Measurements from ENCODE around the gene BCL2L13. TPM values are rescaled to one million over a fixed set of nuclear protein-coding genes. Genes with fewer than 3 reads are reported as not detected.

Gene BCL2L13
- total RNA-seq, 2 experiments from 2014 or later, result 36.1 to 38.3 TPM

- CTCF ChIA-PET, result no interaction called here
- TF ChIP-seq, protein P1, sequence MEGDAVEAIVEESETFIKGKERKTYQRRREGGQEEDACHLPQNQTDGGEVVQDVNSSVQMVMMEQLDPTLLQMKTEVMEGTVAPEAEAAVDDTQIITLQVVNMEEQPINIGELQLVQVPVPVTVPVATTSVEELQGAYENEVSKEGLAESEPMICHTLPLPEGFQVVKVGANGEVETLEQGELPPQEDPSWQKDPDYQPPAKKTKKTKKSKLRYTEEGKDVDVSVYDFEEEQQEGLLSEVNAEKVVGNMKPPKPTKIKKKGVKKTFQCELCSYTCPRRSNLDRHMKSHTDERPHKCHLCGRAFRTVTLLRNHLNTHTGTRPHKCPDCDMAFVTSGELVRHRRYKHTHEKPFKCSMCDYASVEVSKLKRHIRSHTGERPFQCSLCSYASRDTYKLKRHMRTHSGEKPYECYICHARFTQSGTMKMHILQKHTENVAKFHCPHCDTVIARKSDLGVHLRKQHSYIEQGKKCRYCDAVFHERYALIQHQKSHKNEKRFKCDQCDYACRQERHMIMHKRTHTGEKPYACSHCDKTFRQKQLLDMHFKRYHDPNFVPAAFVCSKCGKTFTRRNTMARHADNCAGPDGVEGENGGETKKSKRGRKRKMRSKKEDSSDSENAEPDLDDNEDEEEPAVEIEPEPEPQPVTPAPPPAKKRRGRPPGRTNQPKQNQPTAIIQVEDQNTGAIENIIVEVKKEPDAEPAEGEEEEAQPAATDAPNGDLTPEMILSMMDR (IDR thresholded peaks at IDR 0.05), result no peak
- no peaks in the 10 kb centered on the region for H3K9me3 Mint-ChIP-seq
- DNase-seq (no peak), ATAC-seq (no peak)
- H3K27ac Mint-ChIP-seq, result no peak overlapping the region
- peaks cover 4% of the 10 kb centered on the region for H3K4me1 Mint-ChIP-seq (ENCODE audit: low read depth)
- H3K4me3 Mint-ChIP-seq, result no peak overlapping the region
- intact Hi-C loops (cut with micrococcal nuclease), result no loop called here
- H3K36me3 Mint-ChIP-seq (ENCODE audit: low read depth), result peaks cover 5% of the 10 kb centered on the region
- POLR2A ChIA-PET, result no interaction called here
- H3K27me3 Mint-ChIP-seq, result no peaks in the 10 kb centered on the region
Observed at GRCh38 chr22:17647991-17648390, 9.4 kb downstream of the BCL2L13 start.

GRCh38 chr22:17648569-17648968, 10.0 kb downstream of the BCL2L13 start:
- ATAC-seq, result no peak
- Mint-ChIP-seq H3K27me3 (no peaks in the 10 kb centered on the region), H3K4me3 (no peak overlapping the region), H3K27ac (no peak overlapping the region), H3K9me3 (no peaks in the 10 kb centered on the region), H3K4me1 (ENCODE audit: low read depth) (peaks cover 5% of the 10 kb centered on the region), H3K36me3 (ENCODE audit: low read depth) (peaks cover 7% of the 10 kb centered on the region)
- POLR2A ChIA-PET, result no interaction called here
- intact Hi-C loops (cut with micrococcal nuclease), result no loop called here
- DNase-seq, result no peak
- CTCF ChIA-PET, result no interaction called here
- TF ChIP-seq, protein P1 (IDR thresholded peaks at IDR 0.05), result no peak

DNA sequence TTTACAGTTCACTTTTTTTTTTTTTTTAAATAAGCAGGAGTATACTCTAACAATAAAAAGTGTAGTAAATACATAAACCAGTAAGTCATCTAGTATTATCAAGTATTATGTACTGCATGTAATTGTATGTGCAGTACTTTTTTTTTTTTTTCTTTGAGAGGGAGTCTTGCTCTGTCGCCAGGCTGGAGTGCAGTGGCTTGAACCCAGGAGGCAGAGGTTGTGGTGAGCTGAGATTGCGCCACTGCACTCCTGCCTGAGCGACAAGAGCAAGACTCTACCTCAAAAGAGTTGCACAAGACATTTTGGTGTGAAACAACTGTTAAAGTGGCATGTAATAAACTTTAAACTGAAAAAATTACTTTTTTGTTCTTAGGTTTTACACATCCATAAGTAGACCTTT, 16.7 kb downstream of the BCL2L13 start:
- Mint-ChIP-seq H3K27me3 (no peaks in the 10 kb centered on the region), H3K27ac (no peak overlapping the region), H3K9me3 (no peaks in the 10 kb centered on the region), H3K4me1 (ENCODE audit: low read depth) (peaks cover 2% of the 10 kb centered on the region), H3K4me3 (no peak overlapping the region), H3K36me3 (ENCODE audit: low read depth) (peaks cover 17% of the 10 kb centered on the region)
- ATAC-seq, result no peak
- POLR2A ChIA-PET, result no interaction called here
- intact Hi-C loops (cut with micrococcal nuclease), result no loop called here
- DNase-seq, result no peak
- TF ChIP-seq, protein P1 (IDR thresholded peaks at IDR 0.05), result no peak
- CTCF ChIA-PET, result no interaction called here

GRCh38 chr22:17656870-17657395, 18.4 kb downstream of the BCL2L13 start:
- H3K4me1 Mint-ChIP-seq (ENCODE audit: low read depth), result peaks cover 2% of the 10 kb centered on the region
- no peaks in the 10 kb centered on the region for H3K9me3 Mint-ChIP-seq
- no peaks in the 10 kb centered on the region for H3K27me3 Mint-ChIP-seq
- DNase-seq, result no peak
- no peak for ATAC-seq
- intact Hi-C loops (cut with micrococcal nuclease), result no loop called here
- H3K36me3 Mint-ChIP-seq (ENCODE audit: low read depth), result peaks cover 25% of the 10 kb centered on the region
- TF ChIP-seq, protein P1 (IDR thresholded peaks at IDR 0.05), result no peak
- H3K27ac Mint-ChIP-seq, result no peak overlapping the region
- POLR2A ChIA-PET, result no interaction called here
- CTCF ChIA-PET, result no interaction called here
- H3K4me3 Mint-ChIP-seq, result no peak overlapping the region

DNA sequence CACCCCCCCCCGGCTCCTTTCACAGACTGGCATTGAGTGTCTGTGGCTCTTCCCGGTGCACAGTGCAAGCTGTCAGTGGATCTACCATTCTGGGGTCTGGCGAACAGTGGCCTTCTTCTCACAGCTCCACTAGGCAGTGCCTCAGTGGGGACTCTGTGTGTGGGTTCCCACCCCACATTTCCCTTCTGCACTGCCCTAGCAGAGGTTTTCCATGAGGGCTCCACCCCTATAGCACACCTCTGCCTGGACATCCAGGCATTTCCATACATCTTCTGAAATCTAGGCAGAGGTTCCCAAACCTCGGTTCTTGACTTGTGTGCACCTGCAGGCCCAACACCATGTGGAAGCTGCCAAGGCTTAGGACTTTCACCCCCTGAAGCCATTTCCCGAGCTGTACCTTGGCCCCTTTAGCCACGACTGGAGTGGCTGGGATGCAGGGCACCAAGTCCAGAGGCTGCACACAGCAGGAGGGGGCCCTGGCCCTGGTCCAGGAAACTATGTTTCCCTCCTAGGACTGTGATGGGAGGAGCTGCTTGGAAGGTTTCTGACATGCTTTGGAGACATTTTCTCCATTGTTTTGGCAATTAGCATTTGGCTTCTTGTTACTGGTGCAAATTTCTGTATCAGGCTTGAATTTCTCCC, 26.0 kb downstream of the BCL2L13 start:
- ChIA-PET CTCF (no interaction called here), POLR2A (interaction anchor here (0.9 kb wide), 1 partner anchor 26 kb away, joined by 4 read pairs; no protein-coding TSS in a partner anchor)
- Mint-ChIP-seq H3K27ac (no peak overlapping the region), H3K27me3 (no peaks in the 10 kb centered on the region), H3K9me3 (peaks cover 2% of the 10 kb centered on the region), H3K4me3 (no peak overlapping the region), H3K4me1 (ENCODE audit: low read depth) (peaks cover 5% of the 10 kb centered on the region), H3K36me3 (ENCODE audit: low read depth) (peaks cover 44% of the 10 kb centered on the region)
- no peak for DNase-seq
- no peak for ATAC-seq
- TF ChIP-seq, protein P1 (IDR thresholded peaks at IDR 0.05), result no peak
- intact Hi-C loops (cut with micrococcal nuclease), result no loop called here
